ENCODE measurements around the gene MIR17HG. TPM values are rescaled to one million over a fixed set of nuclear protein-coding genes. Genes with fewer than 3 reads are reported as not detected.

Gene MIR17HG
- total RNA-seq, 1 donor from 2014 or later: 19.2 TPM

- H3K27me3 ChIP-seq (ENCODE audit: control insufficient read depth, insufficient read depth, low read length): no peaks in the 10 kb centered on the region
- FAIRE-seq: no peak
- no peak overlapping the region for H3K4me3 ChIP-seq (ENCODE audit: low read depth, low read length)
- no peak for TF ChIP-seq CTCF (IDR thresholded peaks at IDR 0.05; ENCODE audit: insufficient read depth, low read length, severe bottlenecking)
- peaks cover 17% of the 10 kb centered on the region for H3K36me3 ChIP-seq (ENCODE audit: control insufficient read depth, insufficient read depth, low read length)
- no peak for DNase-seq (ENCODE audit: low read depth)
These were observed 6.0 kb downstream of the MIR17HG start for GRCh38 chr13:91353494-91353893.

GRCh38 chr13:91355099-91355825 is 7.8 kb downstream of the MIR17HG start:
- no peak for TF ChIP-seq CTCF (IDR thresholded peaks at IDR 0.05; ENCODE audit: insufficient read depth, low read length, severe bottlenecking)
- H3K4me3 ChIP-seq (ENCODE audit: low read depth, low read length): no peak overlapping the region
- H3K36me3 ChIP-seq (ENCODE audit: control insufficient read depth, insufficient read depth, low read length): peaks cover 15% of the 10 kb centered on the region
- FAIRE-seq (no peak), DNase-seq (ENCODE audit: low read depth) (no peak)
- H3K27me3 ChIP-seq (ENCODE audit: control insufficient read depth, insufficient read depth, low read length): no peaks in the 10 kb centered on the region

- DNase-seq (ENCODE audit: low read depth) (no peak), FAIRE-seq (no peak)
- TF ChIP-seq CTCF (IDR thresholded peaks at IDR 0.05; ENCODE audit: insufficient read depth, low read length, severe bottlenecking): no peak
- H3K36me3 ChIP-seq (ENCODE audit: control insufficient read depth, insufficient read depth, low read length): peaks cover 9% of the 10 kb centered on the region
- no peak overlapping the region for H3K4me3 ChIP-seq (ENCODE audit: low read depth, low read length)
- no peaks in the 10 kb centered on the region for H3K27me3 ChIP-seq (ENCODE audit: control insufficient read depth, insufficient read depth, low read length)
These were observed 8.6 kb downstream of the MIR17HG start for GRCh38 chr13:91355826-91356710.

- no peak for DNase-seq (ENCODE audit: low read depth)
- no peak for FAIRE-seq
- no peaks in the 10 kb centered on the region for H3K27me3 ChIP-seq (ENCODE audit: control insufficient read depth, insufficient read depth, low read length)
- TF ChIP-seq CTCF (IDR thresholded peaks at IDR 0.05; ENCODE audit: insufficient read depth, low read length, severe bottlenecking): no peak
- no peak overlapping the region for H3K4me3 ChIP-seq (ENCODE audit: low read depth, low read length)
- H3K36me3 ChIP-seq (ENCODE audit: control insufficient read depth, insufficient read depth, low read length): peaks cover 6% of the 10 kb centered on the region
These were observed 9.6 kb downstream of the MIR17HG start for GRCh38 chr13:91356919-91357612.

GRCh38 chr13:91357613-91358386 is 10.3 kb downstream of the MIR17HG start:
- no peaks in the 10 kb centered on the region for H3K27me3 ChIP-seq (ENCODE audit: control insufficient read depth, insufficient read depth, low read length)
- H3K36me3 ChIP-seq (ENCODE audit: control insufficient read depth, insufficient read depth, low read length): peaks cover 6% of the 10 kb centered on the region
- no peak for DNase-seq (ENCODE audit: low read depth)
- TF ChIP-seq CTCF (IDR thresholded peaks at IDR 0.05; ENCODE audit: insufficient read depth, low read length, severe bottlenecking): no peak
- FAIRE-seq: no peak
- H3K4me3 ChIP-seq (ENCODE audit: low read depth, low read length): no peak overlapping the region
